ENCODE data around the gene CD276.

- TF ChIP-seq EZH2phosphoT487 (IDR thresholded peaks at IDR 0.05; ENCODE audit: insufficient read depth, low read depth) (no peak), EZH2 (IDR thresholded peaks at IDR 0.05; ENCODE audit: insufficient read depth, poor library complexity, severe bottlenecking) (no peak)
These were observed 68.6 kb downstream of the CD276 start for GRCh38 chr15:73752806-73753193.
